Measurements from ENCODE around the gene DEPDC5.

Gene DEPDC5

DNA sequence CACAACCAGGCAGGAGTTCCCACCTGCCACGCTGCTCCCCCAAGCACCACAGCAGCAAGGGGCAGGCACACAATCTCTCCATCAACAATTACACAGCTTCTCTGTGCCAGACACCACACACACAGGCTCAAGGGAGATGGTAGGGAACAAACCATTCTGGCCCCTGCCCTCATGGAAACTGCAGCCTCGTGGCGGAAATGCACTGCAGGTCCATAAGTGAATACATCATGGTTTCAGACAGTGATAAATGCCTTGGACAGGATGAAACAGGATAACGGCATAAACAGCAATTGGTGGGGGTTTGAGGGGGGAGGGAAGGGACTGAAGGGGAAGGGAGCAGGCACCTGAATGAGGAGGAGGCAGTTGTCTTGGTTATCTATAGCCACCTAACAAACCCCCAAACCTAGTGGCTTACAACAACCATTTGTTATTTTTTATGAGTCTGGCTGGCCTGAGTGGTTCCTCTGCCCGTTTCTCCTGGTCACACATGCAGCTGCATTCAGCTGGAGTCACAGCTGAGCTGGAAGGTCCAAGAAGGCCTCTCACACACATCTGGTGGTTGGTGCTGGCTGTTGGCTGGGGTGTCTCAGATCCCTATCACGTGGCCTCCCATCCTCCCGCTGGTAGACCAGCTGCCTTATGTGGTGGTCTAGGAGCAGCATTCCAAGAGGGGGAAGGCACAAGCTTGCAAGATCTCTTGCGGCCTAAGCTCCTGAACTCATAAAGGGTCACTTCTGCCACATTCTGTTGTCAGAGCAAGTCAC, 175.5 kb downstream of the DEPDC5 start:
- DNase-seq: no peak

DNA sequence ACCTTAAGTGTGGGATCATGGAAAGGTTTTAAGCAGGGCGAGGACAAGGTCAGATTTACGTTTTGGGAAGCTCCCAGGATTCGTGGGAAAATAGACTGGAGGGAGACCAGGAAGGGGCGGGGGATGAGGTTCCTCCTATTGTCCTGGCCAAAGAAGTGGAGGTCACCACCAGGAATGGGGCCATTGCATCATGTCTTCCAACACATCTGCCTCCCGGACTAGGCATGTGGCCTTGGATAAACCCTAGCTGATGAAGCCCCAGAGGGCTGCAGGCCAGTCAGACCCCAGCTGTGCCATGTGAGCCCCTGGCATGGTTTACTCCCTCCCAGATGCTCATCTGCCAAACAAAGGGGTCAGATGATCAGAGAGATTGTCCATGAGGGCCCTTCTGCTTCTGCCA, 179.0 kb downstream of the DEPDC5 start:
- DNase-seq: no peak

DNA sequence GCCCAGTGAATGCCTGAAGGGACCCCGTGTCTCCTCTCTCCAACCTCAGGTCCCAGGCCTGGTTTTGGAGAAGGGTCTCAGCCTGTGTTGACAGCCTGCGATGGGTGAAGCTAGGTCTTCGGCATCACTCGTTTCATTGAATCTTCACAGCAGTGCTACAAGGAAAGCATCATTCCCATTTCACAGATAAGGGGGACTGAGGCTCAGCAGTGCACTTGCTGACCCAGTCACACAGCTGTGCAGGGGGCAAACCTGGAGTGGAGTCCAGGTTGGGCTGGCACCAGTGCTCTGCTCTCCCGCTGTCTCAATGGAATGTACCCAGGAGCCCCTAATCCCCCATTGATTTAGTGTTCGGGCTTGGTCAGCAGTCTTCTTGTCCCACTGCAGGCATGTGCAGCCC, 179.6 kb downstream of the DEPDC5 start:
- DNase-seq: no peak

DNA sequence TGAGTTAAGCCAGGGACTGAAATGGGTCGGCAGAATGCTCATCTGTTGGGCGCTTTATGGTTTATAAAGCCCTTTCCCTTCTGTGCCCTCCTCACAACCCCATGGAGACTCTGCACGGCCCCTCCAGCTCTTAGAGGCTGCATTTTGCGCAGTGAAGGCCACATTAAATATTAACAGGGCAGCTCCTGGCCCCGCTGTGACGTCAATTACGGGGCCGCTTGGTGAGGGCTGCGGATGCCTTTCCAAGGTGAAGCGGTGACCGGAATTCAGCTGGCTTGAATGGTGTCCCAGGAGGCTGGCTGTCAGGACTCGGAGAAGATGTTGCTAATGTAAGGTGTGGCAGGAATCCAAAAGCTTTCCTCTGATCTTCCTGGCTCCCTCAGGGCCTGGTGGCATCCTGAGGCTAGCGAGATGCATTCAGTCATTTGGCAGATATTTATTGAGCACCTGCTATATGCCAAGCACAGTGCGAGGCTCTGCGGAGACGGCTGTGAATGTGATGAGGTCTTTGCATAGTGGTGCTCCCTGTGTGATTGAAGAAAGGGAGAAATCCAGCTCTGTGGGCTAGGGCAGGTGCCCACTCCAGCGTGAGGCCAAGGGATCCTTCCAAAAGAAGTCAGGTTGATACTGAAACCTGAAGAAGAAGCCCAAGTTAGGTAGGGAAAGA, 180.1 kb downstream of the DEPDC5 start:
- DNase-seq: no peak

DNA sequence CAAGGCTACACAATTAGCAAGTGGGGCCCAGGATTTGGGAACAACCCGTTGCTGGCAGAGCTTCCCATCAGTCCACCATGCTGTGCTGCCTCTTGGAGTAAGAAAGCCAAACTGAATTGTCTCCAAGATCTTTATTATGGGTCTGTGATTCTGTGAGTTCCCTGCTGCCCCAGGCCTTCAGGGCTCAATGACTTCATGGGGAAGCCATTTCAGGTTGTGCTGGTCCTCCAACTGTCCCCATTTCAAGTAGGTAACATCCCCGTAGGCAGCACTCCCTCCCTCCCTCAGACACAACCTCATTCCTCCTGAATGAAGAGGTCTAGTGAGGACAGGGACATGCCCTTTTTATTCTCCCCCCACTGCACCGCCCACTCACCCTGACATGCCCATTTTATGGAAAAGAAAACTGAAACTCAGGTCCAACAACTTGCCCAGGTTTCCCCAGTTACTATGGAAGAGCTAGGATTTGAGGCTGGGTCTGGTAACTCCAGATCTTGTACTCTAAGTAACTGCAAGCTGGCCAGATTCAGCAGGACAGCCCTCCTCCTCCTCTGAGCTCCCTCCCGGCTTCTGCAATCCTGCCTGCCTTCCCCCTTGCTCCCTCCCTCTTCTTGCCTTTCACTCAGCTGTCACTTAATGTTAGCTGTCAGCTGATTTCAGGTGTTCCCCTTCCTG, 182.3 kb downstream of the DEPDC5 start:
- DNase-seq: no peak

DNA sequence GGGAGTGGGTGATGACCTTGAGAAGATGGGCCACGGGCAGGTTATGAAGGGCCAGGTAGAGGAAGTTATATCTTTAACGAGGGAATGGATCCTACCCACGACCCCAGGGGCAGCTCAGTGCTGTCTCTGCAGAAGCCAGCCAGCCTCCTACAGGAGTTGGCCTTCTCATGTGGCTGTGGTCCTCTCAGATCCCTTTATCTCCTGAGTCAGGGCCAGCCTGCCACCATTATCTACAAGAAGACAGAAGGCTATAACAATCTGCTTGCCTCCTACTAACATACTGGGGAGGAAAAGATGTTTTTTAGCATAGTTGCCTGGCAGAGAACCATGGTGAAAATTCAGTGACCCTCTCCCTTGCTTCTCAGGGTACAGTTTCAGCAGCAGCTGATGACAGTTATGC, 183.5 kb downstream of the DEPDC5 start:
- DNase-seq: no peak

DNA sequence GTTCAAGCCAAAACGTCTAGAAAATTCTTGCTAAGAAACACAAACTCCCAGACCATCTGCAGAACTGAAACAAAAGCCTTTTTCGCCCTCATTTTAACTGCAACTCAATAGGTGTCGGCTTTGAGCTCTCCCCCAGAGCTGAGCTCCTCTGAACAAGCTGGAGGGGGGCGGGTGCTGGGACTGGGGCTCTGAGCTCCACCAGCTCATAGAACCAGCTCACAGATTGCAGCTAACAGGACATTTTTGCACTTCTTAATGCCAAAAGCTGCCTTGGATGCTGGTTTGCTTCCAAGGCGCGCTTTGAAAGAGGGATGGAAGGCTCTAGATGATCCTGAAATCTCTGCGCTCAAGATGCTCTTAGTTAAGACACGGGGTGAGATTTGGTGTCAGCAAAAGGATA, 184.5 kb downstream of the DEPDC5 start:
- no peak for DNase-seq

DNA sequence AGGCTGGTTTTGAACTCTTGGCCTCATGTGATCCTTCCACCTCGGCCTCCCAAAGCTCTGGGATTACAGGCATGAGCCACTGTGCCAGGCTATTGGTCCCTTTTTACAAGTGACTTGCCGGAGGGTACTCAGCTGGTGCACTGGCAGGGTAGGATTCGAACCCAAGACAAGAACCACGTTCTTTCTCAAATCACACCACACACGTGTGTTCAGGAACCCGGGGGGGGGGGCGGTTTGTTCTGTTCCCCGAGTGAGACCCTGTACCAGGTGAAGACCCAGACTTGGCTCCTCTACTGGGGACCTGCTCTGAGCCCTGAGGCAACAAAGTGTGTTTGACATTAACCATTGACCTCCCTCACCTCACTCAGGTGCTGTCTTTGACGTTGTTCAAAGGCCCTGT, 186.7 kb downstream of the DEPDC5 start:
- DNase-seq: no peak

DNA sequence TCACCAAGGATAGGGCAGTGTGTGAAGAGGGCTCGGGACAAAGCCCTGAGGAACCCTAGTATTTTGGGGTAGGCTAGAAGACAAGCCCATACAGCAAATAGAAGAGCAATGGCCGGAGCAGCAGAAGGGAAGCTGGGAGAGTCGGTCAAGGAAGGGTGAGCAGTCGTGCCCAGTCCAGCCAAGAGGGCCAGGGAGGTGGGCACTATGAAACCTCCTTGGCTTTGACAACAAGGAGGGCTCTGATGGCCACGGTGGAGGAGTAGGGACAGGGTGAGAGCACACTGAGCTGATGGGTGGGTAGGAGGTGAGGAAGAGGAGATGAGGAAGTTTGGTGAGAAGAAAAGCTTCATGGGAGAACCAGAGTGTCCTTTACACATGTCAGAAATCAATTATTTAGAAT, 188.3 kb downstream of the DEPDC5 start:
- no peak for DNase-seq

DNA sequence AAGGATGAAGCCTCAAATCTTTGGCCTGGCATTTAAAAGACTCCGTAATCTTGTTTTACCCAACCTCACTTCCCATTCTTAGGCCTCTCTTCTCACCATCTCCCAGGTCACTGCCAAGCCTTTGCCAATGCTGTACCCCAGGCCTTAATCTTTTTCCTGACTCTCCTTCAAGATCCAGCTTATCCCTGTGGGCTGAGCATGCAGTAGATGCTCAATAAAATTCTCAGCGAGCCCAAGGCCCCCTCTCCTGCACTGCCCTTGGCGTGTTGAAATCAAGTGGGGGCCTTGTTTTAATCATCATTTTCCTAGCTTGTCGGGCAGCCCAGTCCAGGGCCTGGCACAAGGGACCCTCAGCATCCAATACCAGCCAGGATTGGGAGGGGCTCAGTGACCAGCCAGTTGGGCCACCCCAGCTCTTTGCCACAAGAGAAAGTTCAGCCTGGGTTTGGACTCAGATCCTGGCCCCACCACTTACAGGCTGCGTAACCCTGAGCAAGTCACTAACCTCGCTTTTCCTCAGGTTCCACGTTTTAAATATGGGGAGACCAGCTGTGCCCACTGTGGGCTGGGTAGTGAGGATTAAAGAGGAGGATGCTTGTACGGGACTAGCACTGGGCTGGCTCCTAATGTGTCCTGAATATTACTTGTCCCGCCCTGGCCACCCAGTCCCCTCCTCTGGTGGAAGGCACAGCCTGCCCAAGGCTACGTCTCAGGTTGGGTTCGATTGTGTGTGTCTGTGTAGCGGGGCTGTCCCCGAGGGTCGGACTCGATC, 189.6 kb downstream of the DEPDC5 start:
- DNase-seq: no peak

DNA sequence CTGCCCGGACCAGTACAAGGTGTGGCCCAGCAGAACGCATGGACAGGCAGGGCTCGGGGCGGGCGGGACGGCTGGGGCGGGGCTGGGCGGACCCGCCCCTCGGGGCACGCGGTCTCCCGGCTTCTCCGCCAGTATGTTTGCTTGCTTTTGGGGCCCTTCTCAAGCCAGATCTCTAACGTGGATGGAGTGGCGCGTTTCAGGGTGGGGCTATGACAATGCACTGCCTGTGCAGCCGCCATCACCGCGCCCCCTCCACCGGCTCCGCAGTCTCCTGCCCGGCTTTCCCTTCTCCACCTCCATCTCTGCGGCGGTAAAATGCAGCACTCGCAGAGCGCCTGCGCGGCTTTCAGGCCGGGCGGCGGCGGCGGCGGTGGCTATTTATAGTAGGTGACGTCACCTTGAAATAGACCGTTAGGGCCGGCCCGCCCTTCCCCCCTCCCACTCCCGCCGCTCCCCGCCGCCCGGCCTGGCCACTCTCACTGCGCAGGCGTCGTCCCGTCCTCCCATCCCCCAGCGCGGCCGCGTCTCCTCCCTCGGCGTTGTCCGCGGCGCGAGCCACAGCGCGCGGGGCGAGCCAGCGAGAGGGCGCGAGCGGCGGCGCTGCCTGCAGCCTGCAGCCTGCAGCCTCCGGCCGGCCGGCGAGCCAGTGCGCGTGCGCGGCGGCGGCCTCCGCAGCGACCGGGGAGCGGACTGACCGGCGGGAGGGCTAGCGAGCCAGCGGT, 190.3 kb downstream of the DEPDC5 start, which contains the start of gene YWHAH:
YWHAH (plus strand) TSS at position 558 of the 722 bp plus-strand sequence. CDS start 199 bp downstream, outside the sequence.
- peak; percentile 48 for DNase-seq

DNA sequence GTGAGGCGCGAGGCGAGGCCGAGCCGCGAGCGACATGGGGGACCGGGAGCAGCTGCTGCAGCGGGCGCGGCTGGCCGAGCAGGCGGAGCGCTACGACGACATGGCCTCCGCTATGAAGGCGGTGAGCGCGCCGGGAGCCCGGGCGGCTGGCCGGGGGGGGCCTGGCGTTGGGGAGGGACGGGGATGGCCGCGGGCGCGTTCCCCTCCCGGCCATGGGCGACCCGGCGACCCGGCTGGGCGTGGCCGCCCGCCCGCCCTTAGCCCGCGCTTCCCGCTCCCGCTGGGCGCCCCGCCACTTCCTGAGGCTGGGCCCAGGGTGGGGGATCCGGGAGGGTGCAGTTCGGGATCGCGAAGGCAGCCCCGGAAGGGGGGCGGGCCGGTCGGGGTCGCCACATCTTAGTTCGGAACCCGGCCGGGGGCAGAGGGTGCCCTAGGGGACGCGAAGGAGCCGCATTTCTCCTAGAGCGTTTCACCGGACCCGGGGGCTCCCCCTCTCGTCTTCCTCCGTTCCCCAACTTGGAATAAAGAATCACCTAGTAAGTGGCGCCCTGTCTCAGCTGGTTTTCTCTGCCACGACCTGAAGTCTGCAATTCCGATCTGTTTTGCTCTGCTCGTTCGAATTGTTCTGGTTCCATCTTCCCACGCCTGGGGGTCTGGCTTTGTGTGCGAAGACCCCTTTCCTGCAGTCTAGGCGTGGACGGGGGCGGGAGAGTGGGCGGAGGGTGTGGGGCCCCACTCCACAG, 191.1 kb downstream of the DEPDC5 start:
- no peak for DNase-seq

DNA sequence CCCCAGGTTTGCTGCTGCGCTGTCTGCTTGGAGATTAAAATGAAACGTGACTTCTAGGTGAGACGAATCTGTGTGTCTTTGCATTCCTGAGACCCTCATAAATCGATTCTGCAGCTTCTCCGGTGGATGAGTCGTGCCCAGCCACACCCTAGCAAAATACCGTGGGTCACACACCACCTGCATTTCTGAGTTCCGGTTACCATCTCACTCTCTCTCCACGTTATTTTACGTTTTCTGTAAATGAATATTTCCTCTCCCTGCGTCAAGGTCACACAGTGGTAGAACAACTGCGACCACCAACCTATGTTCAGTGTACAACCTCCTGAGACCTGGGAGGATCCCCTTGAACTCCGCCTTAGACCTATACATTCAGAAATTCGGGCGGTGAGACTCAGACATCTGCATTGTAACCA, 191.6 kb downstream of the DEPDC5 start:
- DNase-seq: no peak

DNA sequence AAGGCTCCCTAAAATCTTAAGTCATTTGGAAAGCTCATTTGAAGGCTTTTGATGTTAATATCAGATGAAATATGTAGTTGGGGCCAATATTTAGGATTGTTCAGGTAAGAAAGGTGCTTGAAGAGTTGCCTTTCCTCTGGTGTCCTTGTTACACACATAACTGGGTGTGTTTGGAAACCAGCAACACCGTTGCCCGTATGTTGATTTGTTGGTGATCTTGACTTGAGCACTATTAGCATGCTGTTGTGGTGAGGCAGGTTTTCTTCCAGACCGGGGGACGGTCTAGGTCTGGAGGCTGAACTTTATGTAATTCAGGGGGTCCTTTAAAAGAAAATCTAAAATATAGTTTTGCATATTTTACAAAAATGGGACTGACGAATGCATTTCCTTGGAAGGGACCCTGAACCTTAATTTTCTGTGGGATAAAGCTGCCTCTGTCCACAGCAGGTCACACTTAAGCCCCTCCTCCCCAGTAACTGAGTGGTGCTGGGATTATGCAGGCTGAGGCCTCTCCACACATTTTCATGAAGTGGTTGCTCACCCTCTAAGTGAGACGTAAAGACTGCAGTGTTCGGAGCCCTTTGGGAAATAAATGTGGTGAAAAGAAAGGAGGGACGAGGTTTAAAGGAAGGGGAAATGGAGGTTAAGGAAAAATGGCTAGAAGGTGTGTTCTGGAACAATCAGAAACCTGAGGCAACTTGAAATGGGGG, 192.3 kb downstream of the DEPDC5 start:
- DNase-seq: no peak

DNA sequence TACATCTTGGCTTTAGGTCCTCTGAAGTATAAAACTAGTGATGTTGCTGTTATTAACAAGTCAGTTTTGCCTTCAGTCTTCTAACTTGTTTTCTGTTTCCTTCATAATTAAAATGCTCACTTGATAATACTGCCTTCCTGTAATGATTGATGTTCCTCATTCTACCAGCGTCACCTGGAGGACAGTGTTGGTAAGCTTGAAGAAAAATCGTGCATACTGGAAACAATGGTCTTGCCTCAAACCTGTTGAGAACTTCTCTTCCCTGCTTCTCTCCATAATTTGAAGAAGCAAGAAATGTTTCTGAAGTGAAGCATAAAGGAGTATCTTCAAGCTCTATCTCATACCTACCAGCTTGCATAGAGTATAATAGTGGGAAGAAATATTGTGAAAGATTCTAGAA, 193.5 kb downstream of the DEPDC5 start:
- no peak for DNase-seq

DNA sequence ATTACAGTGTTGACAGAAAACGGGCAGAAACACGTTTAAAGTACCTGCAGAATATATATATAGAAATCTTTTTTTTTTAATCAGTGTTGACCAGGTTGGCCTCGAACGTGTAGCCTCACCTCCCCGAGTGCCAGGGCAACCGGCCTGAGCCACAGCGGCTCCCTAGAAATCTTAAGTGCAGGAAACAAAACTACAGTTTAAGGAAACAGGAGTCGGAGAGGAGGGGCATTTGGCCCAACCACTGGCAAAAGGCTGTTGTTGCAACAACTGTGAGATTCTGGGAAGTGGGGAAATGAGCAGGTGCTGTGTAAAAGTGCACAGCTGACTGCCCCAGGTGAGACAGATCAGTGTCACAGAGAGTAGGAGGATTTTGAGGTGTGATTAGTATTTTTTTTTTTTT, 194.2 kb downstream of the DEPDC5 start:
- no peak for DNase-seq

DNA sequence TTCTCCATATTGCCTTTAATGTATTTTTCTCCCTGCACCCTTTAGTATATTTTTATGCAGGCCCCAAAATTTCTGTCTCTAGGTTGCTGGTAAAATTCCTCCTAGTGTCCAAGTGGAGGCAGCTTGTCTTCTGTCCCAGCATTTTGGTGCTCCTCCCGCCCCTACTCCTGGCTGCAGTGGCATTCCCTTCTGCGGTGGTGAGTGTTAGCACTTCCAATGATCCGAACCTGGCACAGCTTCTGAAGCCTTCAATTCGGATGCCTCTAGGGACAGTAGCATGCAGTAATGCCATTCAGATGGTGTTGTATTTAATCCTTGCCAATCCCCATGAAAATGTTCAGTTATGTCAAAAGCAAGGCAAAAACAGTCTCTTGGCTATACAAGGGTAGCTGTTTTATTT, 196.4 kb downstream of the DEPDC5 start:
- no peak for DNase-seq

DNA sequence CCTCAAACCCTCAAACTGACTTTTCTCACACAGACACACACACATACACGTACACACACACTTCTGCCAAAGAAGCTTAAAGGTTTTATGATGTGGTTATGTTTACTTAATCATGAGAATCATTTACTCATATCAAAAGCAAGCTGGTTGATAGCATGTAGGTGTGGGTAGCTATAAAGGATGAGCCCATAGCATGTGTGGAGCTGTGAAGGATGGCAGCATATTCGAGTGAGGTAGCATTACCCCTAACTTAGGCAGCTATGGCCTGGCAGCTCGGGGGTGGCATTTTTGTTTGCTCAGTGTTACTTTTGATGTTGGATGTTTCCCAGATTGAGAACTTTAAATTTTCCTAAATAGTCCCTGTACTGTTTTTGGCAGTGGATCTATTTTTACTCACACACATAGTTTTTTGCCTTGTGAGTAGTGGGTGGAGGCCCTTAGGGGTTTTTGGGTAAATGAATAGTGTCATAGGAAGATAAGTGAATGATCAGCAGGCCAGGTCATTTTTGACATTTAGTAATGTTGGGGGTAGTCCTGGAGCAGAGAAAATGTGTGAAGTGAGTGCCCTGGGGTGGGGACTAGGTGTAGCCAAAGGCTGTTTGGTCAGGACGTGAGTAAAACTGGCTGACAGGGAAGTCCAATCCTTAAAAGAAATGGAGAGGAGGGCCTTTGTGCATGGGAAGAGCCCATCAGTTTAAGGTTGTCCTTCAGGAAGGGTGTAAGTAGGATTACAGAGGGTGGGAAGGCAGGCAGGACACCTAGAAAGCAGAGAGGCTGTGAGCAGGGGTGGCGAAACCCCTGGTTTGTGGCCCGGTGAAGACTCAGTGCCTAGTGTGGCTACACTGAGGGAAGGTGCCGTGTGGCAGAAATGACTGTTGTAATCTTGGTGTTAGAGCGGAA, 197.6 kb downstream of the DEPDC5 start:
- DNase-seq: no peak

DNA sequence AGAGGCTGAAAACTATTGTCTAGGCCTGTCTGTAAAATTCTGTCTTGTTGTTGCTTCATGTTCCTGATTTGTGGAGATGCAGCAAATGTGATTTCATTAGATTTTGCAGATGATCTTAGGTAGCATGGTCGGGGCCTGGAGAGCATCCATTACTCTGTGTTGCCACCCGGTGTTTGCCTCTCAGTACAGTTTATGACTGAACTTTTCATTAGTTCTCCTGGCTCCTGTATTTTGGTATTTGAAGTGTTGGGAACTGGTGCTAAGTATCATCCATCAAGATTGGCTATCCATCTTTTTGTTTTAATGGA, 198.2 kb downstream of the DEPDC5 start:
- no peak for DNase-seq

DNA sequence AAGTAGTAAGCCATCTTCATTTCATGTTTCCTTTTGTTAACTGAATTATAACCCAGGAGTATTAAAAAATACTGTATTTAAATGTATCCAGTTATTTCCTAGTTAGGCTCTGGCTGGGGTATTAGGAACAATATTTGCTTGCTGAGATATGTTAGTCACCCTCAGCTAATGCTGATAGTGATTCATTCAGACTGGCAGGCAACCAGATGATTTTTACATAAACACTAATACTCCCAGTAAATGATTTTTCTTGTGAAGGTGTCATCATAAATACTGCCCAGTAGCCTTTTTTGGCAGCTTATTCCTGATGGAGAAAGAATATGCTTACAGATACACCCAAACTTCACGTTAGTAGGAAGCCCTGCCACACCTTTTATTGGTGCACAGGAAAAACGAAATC, 198.7 kb downstream of the DEPDC5 start:
- no peak for DNase-seq

Data from NCI-H524 treated with DMSO at 0.1 percent for 48 hours (cell line).